HepG2 (cell line): ENCODE data around the gene TTC9. TPM values are rescaled to one million over a fixed set of nuclear protein-coding genes. Genes with fewer than 3 reads are reported as not detected.
A peak's percentile ranks its signal among the peaks of the same experiment; 100 is the strongest.

Source experiments
- ASH2L ChIP-seq: fragments of 300-600, 200-600 bp; sonication (generic); IDR thresholded peaks from 2 replicates; pipeline ENCODE4 v1.7.0; 2017; ENCODE audit warnings: low read depth, mild to moderate bottlenecking, moderate library complexity, mixed read lengths, low read length; ENCODE audit not compliant: insufficient read length
- CC2D1A ChIP-seq: sonication (generic); formaldehyde crosslinking; IDR thresholded peaks from 2 replicates; pipeline ENCODE4 v1.8.1; 2023; ENCODE audit warnings: mild to moderate bottlenecking, missing genetic modification reagents
- ELF3 ChIP-seq: IDR thresholded peaks from 2 replicates; pipeline ENCODE4 v1.6.1; 2016; ENCODE audit warnings: missing genetic modification reagents, missing compliant biosample characterization
- ELK4 ChIP-seq: sonication (generic); formaldehyde crosslinking; IDR thresholded peaks from 2 replicates; pipeline ENCODE4 v1.9.0; 2021; ENCODE audit warnings: missing genetic modification reagents, borderline replicate concordance
- ETS1 ChIP-seq: sonication (generic); formaldehyde crosslinking; IDR thresholded peaks from 2 replicates; pipeline ENCODE4 v1.4.0; 2020; ENCODE audit warnings: missing genetic modification reagents
- LBX2 ChIP-seq: sonication (generic); formaldehyde crosslinking; IDR thresholded peaks from 2 replicates; pipeline ENCODE4 v1.5.0; 2020; ENCODE audit warnings: missing genetic modification reagents, mild to moderate bottlenecking, borderline replicate concordance
- MTF2 ChIP-seq: sonication (generic); formaldehyde crosslinking; IDR thresholded peaks from 2 replicates; pipeline ENCODE4 v1.5.0; 2020; ENCODE audit warnings: missing genetic modification reagents, borderline replicate concordance
- PCBP2 ChIP-seq: fragments of 200-400 bp; formaldehyde crosslinking; optimal IDR thresholded peaks from 2 replicates; pipeline ENCODE3; 2018; ENCODE audit warnings: low read length, low read depth; ENCODE audit not compliant: poor library complexity, severe bottlenecking
- REXO4 ChIP-seq: sonication (generic); formaldehyde crosslinking; IDR thresholded peaks from 2 replicates; pipeline ENCODE4 v1.8.0; 2022; ENCODE audit warnings: missing genetic modification reagents, mild to moderate bottlenecking, borderline replicate concordance
- SP5 ChIP-seq: IDR thresholded peaks from 2 replicates; pipeline ENCODE4 v1.6.1; 2016; ENCODE audit warnings: low read depth, borderline replicate concordance
- ZFP41 ChIP-seq: sonication (generic); formaldehyde crosslinking; IDR thresholded peaks from 2 replicates; pipeline ENCODE4 v1.4.0; 2020; ENCODE audit warnings: mild to moderate bottlenecking, missing genetic modification reagents, borderline replicate concordance
- ZNF326 ChIP-seq: sonication (generic); formaldehyde crosslinking; IDR thresholded peaks from 2 replicates; pipeline ENCODE4 v1.4.0; 2020; ENCODE audit warnings: missing genetic modification reagents, borderline replicate concordance
- ZNF33A ChIP-seq: sonication (generic); formaldehyde crosslinking; IDR thresholded peaks from 2 replicates; pipeline ENCODE4 v1.5.1; 2020; ENCODE audit warnings: missing genetic modification reagents, mild to moderate bottlenecking, moderate library complexity, borderline replicate concordance
- ZNF788 ChIP-seq: sonication (generic); formaldehyde crosslinking; IDR thresholded peaks from 2 replicates; pipeline ENCODE4 v1.5.0; 2020; ENCODE audit warnings: mild to moderate bottlenecking, missing genetic modification reagents, borderline replicate concordance
- polyA plus RNA-seq, 8 experiments: library from polyadenylated mRNA; depleted of rRNA in 3 of 8; stranded (reverse) in 7 of 8; unstranded in 1 of 8; fragments of >200 nt; fragmentation: Illumina TruSeq in 4 of 8; extraction: Trizol in 4 of 8; gene quantifications; 2 replicates each; pipeline versions ENCODE4 v1.2.1 to v1.2.3, GENCODE V29; 2011 to 2016; ENCODE audit warnings: low read depth in 4 of 8, missing spikeins in 1 of 8, mixed read lengths in 1 of 8; ENCODE audit not compliant: insufficient read depth in 1 of 8
- total RNA-seq, 5 experiments: library from RNA; depleted of rRNA; stranded (reverse); fragments of >200 nt; fragmentation: Illumina TruSeq; extraction: Trizol; gene quantifications; 2 replicates each; pipeline ENCODE4 v1.2.3, GENCODE V29; 2016; ENCODE audit warnings: low read depth in 1 of 5

Gene TTC9
- total and polyA plus RNA-seq, 2 of the 13 experiments (the other 11 are each of a cell fraction or from before 2014, with no cell fraction given), result 0.13 to 0.30 TPM

- TF ChIP-seq ZNF788 (CRISPR knock-in tag) (peak; percentile 8; the same call in 1 of the 2 replicates), MTF2 (CRISPR knock-in tag) (no peak), ETS1 (CRISPR knock-in tag) (no peak), ASH2L (no peak), PCBP2 (no peak), SP5 (CRISPR knock-in tag) (peak; percentile 95), LBX2 (CRISPR knock-in tag) (no peak), CC2D1A (no peak), ELK4 (no peak), ZFP41 (CRISPR knock-in tag) (no peak), ZNF326 (CRISPR knock-in tag) (no peak), ELF3 (CRISPR knock-in tag) (peak; percentile 81), REXO4 (CRISPR knock-in tag) (no peak), ZNF33A (CRISPR knock-in tag) (no peak)
Observed at GRCh38 chr14:70707138-70708038, 65.7 kb downstream of the TTC9 start (continued).
